Measurements from ENCODE around the gene PCBP3.

- no peak for TF ChIP-seq CTCF (IDR thresholded peaks at IDR 0.05; ENCODE audit: low read length)
- no peak for TF ChIP-seq EZH2 (optimal IDR thresholded peaks at IDR 0.05; ENCODE audit: low read depth, low read length)
- TF ChIP-seq EZH2phosphoT487 (IDR thresholded peaks at IDR 0.05; ENCODE audit: low read length): no peak; the same call in 1 of the 2 replicates
These were observed 296.6 kb downstream of the PCBP3 start for GRCh38 chr21:45940091-45940490.

All from MM.1S (cell line).